SK-N-MC (cell line): Measurements from ENCODE around the gene FAM50B.

ENCODE experiments used
- DNase-seq: peaks from one replicate; pipeline ENCODE4 v3.0.0-alpha.2; 2011; ENCODE audit warnings: low read depth, low spot score
- H3K27ac ChIP-seq: fragments of 200-600 bp; sonication (generic); 2 replicates; pipeline ENCODE4 v1.5.1; 2016; ENCODE audit warnings: mixed run types
- H3K36me3 ChIP-seq: fragments of 200-600 bp; sonication (generic); 2 replicates; pipeline ENCODE4 v1.6.1; 2017; ENCODE audit warnings: antibody characterized with exemption, low read length, mixed read lengths; ENCODE audit not compliant: insufficient read depth
- H3K4me3 ChIP-seq: fragments of 200-600 bp; sonication (generic); 2 replicates; pipeline ENCODE4 v1.5.1; 2016
- H3K9ac ChIP-seq: fragments of 200-600 bp; sonication (generic); 2 replicates; pipeline ENCODE4 v1.8.0; 2017; ENCODE audit warnings: mixed run types, mixed read lengths; ENCODE audit not compliant: insufficient read length
- H3K9me3 ChIP-seq: fragments of 200-600 bp; sonication (generic); 2 replicates; pipeline ENCODE4 v1.6.1; 2017; ENCODE audit warnings: low read depth, mild to moderate bottlenecking, antibody characterized with exemption, low read length, moderate library complexity, mixed read lengths
- EZH2 ChIP-seq: fragments of 200-600 bp; sonication (generic); IDR thresholded peaks from one replicate; pipeline ENCODE4 v1.6.1; 2017; ENCODE audit warnings: antibody characterized with exemption
- FOXP2 ChIP-seq: optimal IDR thresholded peaks from 2 replicates; pipeline ENCODE3; 2011; ENCODE audit warnings: mild to moderate bottlenecking, moderate library complexity; ENCODE audit not compliant: insufficient read depth; ENCODE audit errors: extremely low read length, control extremely low read depth
- POLR2AphosphoS5 ChIP-seq: IDR thresholded peaks from 2 replicates; pipeline ENCODE4 v1.6.1; 2012; ENCODE audit warnings: mild to moderate bottlenecking, low read depth, low read length, borderline replicate concordance

Gene FAM50B

DNA sequence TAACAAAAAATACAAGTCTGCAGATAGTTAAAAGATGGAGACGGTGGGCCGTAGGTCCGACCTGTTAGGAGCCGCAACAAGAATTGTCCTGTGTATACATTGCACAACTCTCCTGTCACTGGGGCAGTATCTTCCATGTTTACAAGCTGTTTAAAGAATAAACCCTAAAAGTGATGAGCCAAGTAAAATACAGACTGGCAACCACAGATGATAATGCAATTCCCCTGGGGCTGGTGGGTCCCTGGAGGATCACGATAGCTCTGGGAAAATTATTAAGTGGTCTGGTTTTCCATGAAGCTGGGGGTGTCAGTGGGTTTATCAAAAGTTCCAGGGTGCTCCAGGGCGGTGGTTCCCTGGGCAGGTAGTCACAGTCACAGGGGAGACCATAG lies 8.1 kb upstream of the FAM50B start:
- Histone ChIP-seq H3K4me3 (0 out of 2 replicates have a peak overlapping the region, but pooled peaks have one; percentile 0), H3K36me3 (no peaks in the 10 kb centered on the region), H3K9me3 (no peaks in the 10 kb centered on the region), H3K27ac (no peak overlapping the region), H3K9ac (no peak overlapping the region)
- TF ChIP-seq FOXP2 (peak; percentile 57), EZH2 (no peak), POLR2AphosphoS5 (peak; percentile 37; the same call in 1 of the 2 replicates)
- peak; percentile 64 for DNase-seq

DNA sequence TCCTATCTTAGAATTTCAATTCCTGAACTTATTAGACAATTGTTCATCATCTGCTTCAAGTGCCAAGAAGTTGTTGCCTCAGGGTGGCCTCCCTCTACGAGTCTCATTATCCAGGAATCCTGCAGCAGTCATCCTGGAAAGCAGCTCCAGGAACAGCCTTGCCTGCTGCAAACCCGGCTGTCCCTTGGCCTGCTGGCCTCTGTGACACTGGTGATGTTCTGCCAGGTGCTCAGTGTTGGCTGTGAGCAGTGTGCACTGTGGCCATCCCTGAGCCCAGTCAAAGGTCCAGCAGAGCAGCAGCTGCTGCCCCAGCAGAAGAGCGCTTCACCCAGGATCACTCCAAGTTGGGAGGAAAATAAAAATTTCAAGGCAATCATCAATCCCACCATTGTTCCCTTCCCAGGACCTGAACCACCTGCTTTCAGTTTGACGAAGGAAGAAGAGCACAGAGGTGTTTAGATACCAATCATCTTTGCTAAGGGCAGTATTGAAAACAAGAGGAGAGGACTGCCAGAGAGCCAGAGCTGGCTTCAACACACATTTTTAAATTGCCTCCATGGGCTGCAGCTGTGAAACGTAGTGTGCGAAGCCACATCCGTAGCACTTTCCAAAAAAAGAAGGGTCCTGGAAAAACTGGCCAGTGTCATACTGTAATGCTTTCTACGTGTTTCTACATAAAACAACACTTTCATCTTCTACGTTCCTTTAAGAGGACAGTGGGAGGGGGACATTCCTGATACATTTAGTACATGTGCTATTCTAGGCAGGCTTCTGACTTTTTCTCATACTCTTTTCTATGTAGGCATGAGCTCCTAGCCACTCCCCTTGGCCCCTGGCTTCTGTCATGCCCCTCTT lies 7.2 kb upstream of the FAM50B start:
- Histone ChIP-seq H3K9ac (no peak overlapping the region), H3K36me3 (no peaks in the 10 kb centered on the region), H3K4me3 (no peak overlapping the region), H3K9me3 (no peaks in the 10 kb centered on the region), H3K27ac (no peak overlapping the region)
- TF ChIP-seq POLR2AphosphoS5 (no peak), EZH2 (no peak), FOXP2 (no peak)
- peak; percentile 35 for DNase-seq

DNA sequence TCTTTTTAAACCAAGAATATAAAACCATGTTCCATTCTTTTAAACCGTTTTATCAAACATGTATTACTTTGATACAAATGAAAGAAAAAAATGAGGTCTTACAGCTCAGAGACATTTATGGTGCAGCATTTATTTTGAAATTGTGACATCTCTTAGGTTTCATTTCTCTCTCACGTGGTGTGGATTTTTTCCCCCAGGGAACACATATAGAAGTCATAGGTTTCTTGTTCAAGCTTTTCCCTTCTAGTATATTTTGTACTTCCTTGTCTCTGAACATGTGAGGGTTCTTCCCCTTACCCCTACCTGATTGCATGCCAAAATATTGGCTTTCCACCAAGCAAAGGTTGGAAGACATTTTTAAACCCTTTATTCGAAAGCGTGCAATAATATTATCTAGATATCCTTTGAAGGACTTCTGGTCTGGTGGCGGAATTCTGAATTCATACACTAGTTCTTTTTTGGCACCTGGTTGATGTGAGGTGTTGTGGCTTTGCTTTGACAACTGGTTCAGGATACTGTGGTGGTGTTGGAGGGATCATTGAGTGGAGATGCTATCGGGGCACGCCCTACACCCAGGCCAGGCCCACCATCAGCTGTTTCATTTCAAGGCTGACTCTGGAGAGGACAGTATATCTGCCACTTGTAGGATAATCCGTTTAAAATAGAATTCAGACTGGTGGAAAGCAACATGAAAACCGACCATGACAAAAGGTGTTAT lies 5.6 kb upstream of the FAM50B start:
- no peak for DNase-seq

DNA sequence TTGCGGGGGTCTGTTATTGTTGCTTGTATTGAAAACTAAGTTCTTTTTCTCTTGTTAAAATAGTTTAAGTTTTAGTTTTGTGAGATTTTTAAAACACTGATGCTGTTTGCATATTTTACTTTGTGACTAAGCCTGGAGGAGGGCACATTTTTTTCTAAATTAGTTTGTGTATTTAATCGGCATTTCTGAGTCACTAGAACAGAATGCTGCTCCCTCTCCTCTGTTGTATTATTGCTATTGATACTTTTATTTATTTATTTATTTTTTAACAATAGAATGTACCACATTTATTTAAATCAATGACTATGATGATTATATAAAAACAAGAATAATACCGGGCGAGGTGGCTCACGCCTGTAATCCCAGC lies 5.1 kb upstream of the FAM50B start:
- no peak for DNase-seq
- no peak overlapping the region for H3K27ac ChIP-seq
- no peak overlapping the region for H3K4me3 ChIP-seq
- no peaks in the 10 kb centered on the region for H3K9me3 ChIP-seq
- no peak overlapping the region for H3K9ac ChIP-seq
- no peak for TF ChIP-seq POLR2AphosphoS5
- no peak for TF ChIP-seq EZH2
- no peak for TF ChIP-seq FOXP2
- no peaks in the 10 kb centered on the region for H3K36me3 ChIP-seq

More for the DNA sequence above, 5.6 kb upstream of the FAM50B start:
- Histone ChIP-seq H3K9ac (no peak overlapping the region), H3K4me3 (no peak overlapping the region), H3K27ac (no peak overlapping the region), H3K36me3 (no peaks in the 10 kb centered on the region), H3K9me3 (no peaks in the 10 kb centered on the region)
- TF ChIP-seq EZH2 (no peak), POLR2AphosphoS5 (no peak), FOXP2 (no peak)

DNA sequence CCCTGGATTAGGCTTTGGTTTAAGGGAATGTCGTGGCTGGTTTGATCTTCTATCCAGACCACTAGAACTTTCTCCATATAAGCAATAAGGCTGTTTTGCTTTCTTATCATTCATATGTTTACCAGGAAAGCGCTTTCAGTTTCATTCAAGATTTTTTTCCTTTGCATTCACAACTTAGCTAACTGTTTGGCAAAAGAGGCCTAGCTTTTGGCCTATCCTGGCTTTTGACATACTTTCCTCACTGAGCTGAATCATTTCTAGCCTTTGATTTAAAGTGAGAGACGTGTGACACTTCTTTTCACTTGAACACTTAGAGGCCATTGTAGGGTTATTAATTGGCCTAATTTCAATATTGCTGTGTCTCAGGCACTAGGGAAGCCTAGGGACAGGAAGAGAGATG lies 1.7 kb upstream of the FAM50B start:
- Histone ChIP-seq H3K9ac (no peak overlapping the region), H3K27ac (no peak overlapping the region)
- DNase-seq = no peak

DNA sequence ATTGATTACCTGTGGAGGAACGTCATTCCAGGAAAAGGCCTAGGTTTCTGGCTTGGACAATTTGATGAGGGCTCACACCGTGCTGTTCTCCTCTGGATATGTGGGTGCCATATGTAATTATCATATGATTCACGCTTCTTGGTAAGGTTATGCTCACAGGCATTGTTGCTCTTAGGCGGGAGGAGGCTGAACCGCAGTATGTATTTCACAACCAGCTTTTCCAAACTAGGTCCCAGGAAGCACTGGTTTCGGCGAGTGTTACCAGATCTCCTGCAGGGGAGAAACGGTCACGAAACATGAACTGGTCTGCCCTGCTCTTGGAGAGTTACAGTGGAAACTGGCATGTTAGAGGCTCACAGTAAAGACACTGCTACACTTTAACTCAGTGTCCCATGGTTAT lies 793 bp upstream of the FAM50B start:
- Histone ChIP-seq H3K27ac (no peak overlapping the region), H3K4me3 (peak overlapping the region; percentile 73)

More for the DNA sequence above, 1.7 kb upstream of the FAM50B start:
- TF ChIP-seq EZH2 = no peak
- TF ChIP-seq FOXP2 = no peak
- no peak for TF ChIP-seq POLR2AphosphoS5
- H3K4me3 ChIP-seq = no peak overlapping the region
- H3K9me3 ChIP-seq = no peaks in the 10 kb centered on the region
- H3K36me3 ChIP-seq = no peaks in the 10 kb centered on the region; the same call in 1 of the 2 replicates

DNA sequence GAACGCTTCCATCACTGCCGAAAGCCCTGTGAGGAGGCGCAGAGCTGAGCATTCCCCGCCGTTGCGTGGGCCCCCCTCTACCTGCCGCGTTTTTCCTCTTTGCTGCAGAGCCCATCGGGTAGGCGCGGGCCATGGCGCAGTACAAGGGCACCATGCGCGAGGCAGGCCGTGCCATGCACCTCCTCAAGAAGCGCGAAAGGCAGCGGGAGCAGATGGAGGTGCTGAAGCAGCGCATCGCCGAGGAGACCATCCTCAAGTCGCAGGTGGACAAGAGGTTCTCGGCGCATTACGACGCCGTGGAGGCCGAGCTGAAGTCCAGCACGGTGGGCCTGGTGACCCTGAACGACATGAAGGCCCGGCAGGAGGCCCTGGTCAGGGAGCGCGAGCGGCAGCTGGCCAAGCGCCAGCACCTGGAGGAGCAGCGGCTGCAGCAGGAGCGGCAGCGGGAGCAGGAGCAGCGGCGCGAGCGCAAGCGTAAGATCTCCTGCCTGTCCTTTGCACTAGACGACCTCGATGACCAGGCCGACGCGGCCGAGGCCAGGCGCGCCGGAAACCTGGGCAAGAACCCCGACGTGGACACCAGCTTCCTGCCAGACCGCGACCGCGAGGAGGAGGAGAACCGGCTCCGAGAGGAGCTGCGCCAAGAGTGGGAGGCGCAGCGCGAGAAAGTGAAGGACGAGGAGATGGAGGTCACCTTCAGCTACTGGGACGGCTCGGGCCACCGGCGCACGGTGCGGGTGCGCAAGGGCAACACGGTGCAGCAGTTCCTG lies 693 bp downstream of the FAM50B start:
- no peak for DNase-seq
- Histone ChIP-seq H3K27ac (no peak overlapping the region), H3K9ac (peak overlapping the region; percentile 65), H3K4me3 (peak overlapping the region; percentile 73), H3K9me3 (no peaks in the 10 kb centered on the region), H3K36me3 (no peaks in the 10 kb centered on the region; the same call in 1 of the 2 replicates)
- TF ChIP-seq POLR2AphosphoS5 = no peak
- no peak for TF ChIP-seq FOXP2
- no peak for TF ChIP-seq EZH2

More for the DNA sequence above, 793 bp upstream of the FAM50B start:
- Histone ChIP-seq H3K36me3 (no peaks in the 10 kb centered on the region; the same call in 1 of the 2 replicates), H3K9ac (no peak overlapping the region), H3K9me3 (no peaks in the 10 kb centered on the region)
- no peak for TF ChIP-seq POLR2AphosphoS5
- no peak for DNase-seq
